HG02970 (cell line): ENCODE measurements around the gene BTBD18.

Experiments
- ATAC-seq: cut with Tn5 transposase; IDR thresholded peaks from one replicate; pipeline ENCODE4 v1.9.1; 2021; ENCODE audit warnings: mild to moderate bottlenecking, moderate library complexity, moderate number of reproducible peaks; ENCODE audit not compliant: unreplicated experiment, low FRiP score

BTBD18 gene

GRCh38 chr11:57776577-57777210, 25.1 kb upstream of the BTBD18 start:
- ATAC-seq = no peak

- ATAC-seq = no peak
Measured at GRCh38 chr11:57776031-57776521, 24.5 kb upstream of the BTBD18 start.

GRCh38 chr11:57775491-57775890, 23.9 kb upstream of the BTBD18 start:
- ATAC-seq = no peak

- no peak for ATAC-seq
Measured at GRCh38 chr11:57773026-57773598, 21.5 kb upstream of the BTBD18 start.

GRCh38 chr11:57772562-57772961, 20.9 kb upstream of the BTBD18 start:
- ATAC-seq = no peak

GRCh38 chr11:57771365-57771764, 19.7 kb upstream of the BTBD18 start:
- ATAC-seq = no peak

GRCh38 chr11:57770793-57771192, 19.2 kb upstream of the BTBD18 start:
- ATAC-seq = no peak

- no peak for ATAC-seq
Measured at GRCh38 chr11:57764972-57765371, 13.4 kb upstream of the BTBD18 start.

- ATAC-seq = no peak
Measured at GRCh38 chr11:57764566-57764965, 12.9 kb upstream of the BTBD18 start.

- ATAC-seq = no peak
Measured at GRCh38 chr11:57764021-57764420, 12.4 kb upstream of the BTBD18 start.

- no peak for ATAC-seq
Measured at GRCh38 chr11:57763568-57763967, 11.9 kb upstream of the BTBD18 start.

- no peak for ATAC-seq
Measured at GRCh38 chr11:57762235-57762861, 10.7 kb upstream of the BTBD18 start.

- ATAC-seq = no peak
Measured at GRCh38 chr11:57761301-57762234, 9.9 kb upstream of the BTBD18 start, which contains the start of gene CTNND1. CTNND1 (plus strand) TSS chr11:57761802; CDS start chr11:57791479, 29,677 bp downstream.

- ATAC-seq = no peak
Measured at GRCh38 chr11:57758174-57758573, 6.6 kb upstream of the BTBD18 start.

- ATAC-seq = no peak
Measured at GRCh38 chr11:57752954-57753353, 1.3 kb upstream of the BTBD18 start.

- ATAC-seq = no peak
Measured at GRCh38 chr11:57751176-57751575, 443 bp downstream of the BTBD18 start.

GRCh38 chr11:57746920-57747319, 4.7 kb downstream of the BTBD18 start:
- no peak for ATAC-seq

GRCh38 chr11:57745206-57745605, 6.4 kb downstream of the BTBD18 start:
- no peak for ATAC-seq

- no peak for ATAC-seq
Measured at GRCh38 chr11:57744357-57744756, 7.3 kb downstream of the BTBD18 start.

GRCh38 chr11:57742087-57742452, 9.5 kb downstream of the BTBD18 start:
- no peak for ATAC-seq
